ENCODE measurements around the gene RER1.
"Not testable (repeated sequence)": the region's sequence is repeated elsewhere in the genome, so short reads cannot be mapped to it uniquely, and the experiment has no call there.

The RER1 gene

GRCh38 chr1:2431518-2431917 is 39.9 kb downstream of the RER1 start:
- no peak for DNase-seq

- DNase-seq: no peak
These were observed 40.8 kb downstream of the RER1 start for GRCh38 chr1:2432441-2432844.

- DNase-seq: no peak
These were observed 41.6 kb downstream of the RER1 start for GRCh38 chr1:2433196-2433595.

GRCh38 chr1:2433936-2434655 is 42.5 kb downstream of the RER1 start:
- no peak for DNase-seq

- no peak for DNase-seq
These were observed 43.5 kb downstream of the RER1 start for GRCh38 chr1:2435091-2435490.

GRCh38 chr1:2435746-2436355 is 44.2 kb downstream of the RER1 start:
- no peak for DNase-seq

GRCh38 chr1:2436876-2437275 is 45.2 kb downstream of the RER1 start:
- DNase-seq: no peak

GRCh38 chr1:2437617-2438016 is 46.0 kb downstream of the RER1 start:
- DNase-seq: no peak

- DNase-seq: no peak
These were observed 46.4 kb downstream of the RER1 start for GRCh38 chr1:2438038-2438437.

GRCh38 chr1:2438641-2439040 is 47.0 kb downstream of the RER1 start:
- no peak for DNase-seq

- no peak for DNase-seq
These were observed 47.7 kb downstream of the RER1 start for GRCh38 chr1:2439369-2439768.

GRCh38 chr1:2440346-2440745 is 48.7 kb downstream of the RER1 start:
- not testable (repeated sequence) for DNase-seq

- no peak for DNase-seq
These were observed 50.1 kb downstream of the RER1 start for GRCh38 chr1:2441746-2442145.

GRCh38 chr1:2442661-2443060 is 51.0 kb downstream of the RER1 start:
- no peak for DNase-seq

GRCh38 chr1:2443277-2444137 is 51.9 kb downstream of the RER1 start:
- peak; percentile 30 for DNase-seq

- no peak for DNase-seq
These were observed 52.5 kb downstream of the RER1 start for GRCh38 chr1:2444138-2444591.

GRCh38 chr1:2445162-2445822 is 53.7 kb downstream of the RER1 start:
- DNase-seq: no peak

GRCh38 chr1:2445823-2446215 is 54.2 kb downstream of the RER1 start:
- no peak for DNase-seq

- DNase-seq: no peak
These were observed 54.8 kb downstream of the RER1 start for GRCh38 chr1:2446394-2446793.

- no peak for DNase-seq
These were observed 55.2 kb downstream of the RER1 start for GRCh38 chr1:2446861-2447260.

GRCh38 chr1:2447276-2448097 is 55.8 kb downstream of the RER1 start:
- no peak for DNase-seq

GRCh38 chr1:2448098-2448445 is 56.4 kb downstream of the RER1 start:
- no peak for DNase-seq

All from activated CD4-positive, alpha-beta T cell treated with anti-CD3 and anti-CD28 coated beads, Interleukin-2, Interleukin-6, amounts not matched to agents 100 ng/mL and 50 ng/mL, durations not matched to agents 16 hours and 8 hours (primary cell).